Measurements from ENCODE around the gene CDH4.

The CDH4 gene

DNA sequence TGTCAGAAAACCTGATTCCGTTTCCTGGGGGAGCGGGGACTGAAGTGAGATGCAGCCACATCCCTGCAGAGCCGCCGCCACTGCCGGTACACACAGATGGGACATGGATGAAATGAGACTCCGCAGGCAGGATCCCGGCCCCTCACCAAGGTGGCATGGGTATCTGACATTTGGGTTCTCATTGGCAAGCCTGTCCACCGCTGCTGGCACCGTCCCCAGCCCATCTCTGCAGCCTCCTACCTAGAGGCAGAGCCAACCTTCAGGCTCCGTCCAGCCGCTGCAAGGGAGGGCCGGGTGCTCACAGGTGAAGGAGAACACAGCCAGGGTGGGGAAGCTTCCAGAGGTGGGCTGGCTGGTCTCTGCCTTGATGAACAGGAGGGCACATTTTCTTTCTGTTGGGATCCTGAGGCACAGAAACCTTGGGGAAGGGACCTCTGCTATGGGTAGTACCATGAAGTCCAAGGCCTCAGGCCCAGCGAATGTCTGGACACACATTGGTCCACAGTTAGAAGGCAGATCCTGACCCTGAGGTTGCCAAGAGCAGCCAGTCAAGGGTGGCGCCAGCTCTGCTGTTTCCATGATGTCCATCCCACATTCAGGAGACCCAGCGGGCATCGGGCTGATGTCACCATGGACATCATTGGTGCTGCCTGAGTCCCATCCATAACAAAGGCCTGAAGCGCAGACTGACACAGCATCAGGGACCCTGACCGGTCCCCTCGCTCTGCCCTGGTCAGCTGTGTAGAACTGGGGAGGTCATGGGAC, 636.2 kb downstream of the CDH4 start:
- H3K4me1 ChIP-seq (ENCODE audit: control insufficient read depth, insufficient read depth, low read length) = no peaks in the 10 kb centered on the region
- no peak overlapping the region for H3K4me3 ChIP-seq (ENCODE audit: low read depth, low read length)
- H3K9me3 ChIP-seq (ENCODE audit: control insufficient read depth, insufficient read depth, low read depth, low read length) = no peaks in the 10 kb centered on the region
- no peak overlapping the region for H3K27ac ChIP-seq (ENCODE audit: extremely low read depth, low read depth, low read length)
- H3K36me3 ChIP-seq (ENCODE audit: control insufficient read depth in 2 of 2, insufficient read depth in 1 of 2, low read length in 2 of 2) = no peaks in the 10 kb centered on the region
- POLR2A ChIA-PET = no interaction called here
- TF ChIP-seq ZNF747 (tag by site-specific recombination; IDR thresholded peaks at IDR 0.05) (no peak), ZNF701 (tag by site-specific recombination; IDR thresholded peaks at IDR 0.05) (no peak)
- TF ChIP-seq, protein P1, sequence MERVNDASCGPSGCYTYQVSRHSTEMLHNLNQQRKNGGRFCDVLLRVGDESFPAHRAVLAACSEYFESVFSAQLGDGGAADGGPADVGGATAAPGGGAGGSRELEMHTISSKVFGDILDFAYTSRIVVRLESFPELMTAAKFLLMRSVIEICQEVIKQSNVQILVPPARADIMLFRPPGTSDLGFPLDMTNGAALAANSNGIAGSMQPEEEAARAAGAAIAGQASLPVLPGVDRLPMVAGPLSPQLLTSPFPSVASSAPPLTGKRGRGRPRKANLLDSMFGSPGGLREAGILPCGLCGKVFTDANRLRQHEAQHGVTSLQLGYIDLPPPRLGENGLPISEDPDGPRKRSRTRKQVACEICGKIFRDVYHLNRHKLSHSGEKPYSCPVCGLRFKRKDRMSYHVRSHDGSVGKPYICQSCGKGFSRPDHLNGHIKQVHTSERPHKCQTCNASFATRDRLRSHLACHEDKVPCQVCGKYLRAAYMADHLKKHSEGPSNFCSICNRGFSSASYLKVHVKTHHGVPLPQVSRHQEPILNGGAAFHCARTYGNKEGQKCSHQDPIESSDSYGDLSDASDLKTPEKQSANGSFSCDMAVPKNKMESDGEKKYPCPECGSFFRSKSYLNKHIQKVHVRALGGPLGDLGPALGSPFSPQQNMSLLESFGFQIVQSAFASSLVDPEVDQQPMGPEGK (tag by site-specific recombination; IDR thresholded peaks at IDR 0.05) = no peak
- TF ChIP-seq, protein P2, sequence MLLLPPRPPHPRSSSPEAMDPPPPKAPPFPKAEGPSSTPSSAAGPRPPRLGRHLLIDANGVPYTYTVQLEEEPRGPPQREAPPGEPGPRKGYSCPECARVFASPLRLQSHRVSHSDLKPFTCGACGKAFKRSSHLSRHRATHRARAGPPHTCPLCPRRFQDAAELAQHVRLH (tag by site-specific recombination; IDR thresholded peaks at IDR 0.05) = no peak
- CTCF ChIA-PET = interaction anchor here (0.6 to 1.8 kb wide), 4 partner anchors 10 to 1863 kb away, joined by 3 to 5 read pairs (median 4); no protein-coding TSS in a partner anchor

DNA sequence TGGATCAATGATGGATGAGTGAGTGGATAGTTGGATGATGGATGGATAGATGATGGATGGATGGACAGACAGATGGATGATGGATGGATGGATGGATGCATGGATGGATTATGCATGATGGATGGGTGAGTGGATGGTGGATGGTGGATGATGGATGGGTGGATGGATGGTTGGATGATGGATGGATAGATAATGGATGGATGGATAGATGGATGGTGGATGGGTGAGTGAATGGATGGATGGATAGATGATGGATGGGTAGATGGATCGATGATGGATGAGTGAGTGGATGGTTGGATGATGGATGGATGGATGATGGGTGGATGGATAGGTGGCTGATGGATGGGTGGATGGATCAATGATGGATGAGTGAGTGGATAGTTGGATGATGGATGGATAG, 637.6 kb downstream of the CDH4 start:
- CTCF ChIA-PET = interaction anchor here (0.6 kb wide), 1 partner anchor 26 kb away, joined by 3 read pairs; no protein-coding TSS in a partner anchor
- no peak overlapping the region for H3K27ac ChIP-seq (ENCODE audit: extremely low read depth, low read depth, low read length)
- H3K4me1 ChIP-seq (ENCODE audit: control insufficient read depth, insufficient read depth, low read length) = no peaks in the 10 kb centered on the region
- no peaks in the 10 kb centered on the region for H3K36me3 ChIP-seq (ENCODE audit: control insufficient read depth in 2 of 2, insufficient read depth in 1 of 2, low read length in 2 of 2)
- no peaks in the 10 kb centered on the region for H3K9me3 ChIP-seq (ENCODE audit: control insufficient read depth, insufficient read depth, low read depth, low read length)
- POLR2A ChIA-PET = no interaction called here
- no peak overlapping the region for H3K4me3 ChIP-seq (ENCODE audit: low read depth, low read length)
- TF ChIP-seq ZNF629 (tag by site-specific recombination; IDR thresholded peaks at IDR 0.05) (no peak), ZNF529 (tag by site-specific recombination; IDR thresholded peaks at IDR 0.05; ENCODE audit: insufficient replicate concordance) (no peak), ZBTB20 (tag by site-specific recombination; IDR thresholded peaks at IDR 0.05) (no peak), ZNF37A (tag by site-specific recombination; IDR thresholded peaks at IDR 0.05) (no peak), ZNF302 (tag by site-specific recombination; IDR thresholded peaks at IDR 0.05; ENCODE audit: low read depth) (no peak), ZNF394 (tag by site-specific recombination; IDR thresholded peaks at IDR 0.05; ENCODE audit: borderline replicate concordance) (no peak), ZNF433 (tag by site-specific recombination; IDR thresholded peaks at IDR 0.05; ENCODE audit: low read depth) (no peak), PRDM1 (tag by site-specific recombination; IDR thresholded peaks at IDR 0.05) (no peak), ZBTB21 (tag by site-specific recombination; IDR thresholded peaks at IDR 0.05) (no peak), ZSCAN23 (tag by site-specific recombination; IDR thresholded peaks at IDR 0.05) (no peak), ZNF561 (tag by site-specific recombination; IDR thresholded peaks at IDR 0.05; ENCODE audit: borderline replicate concordance) (no peak)
- TF ChIP-seq, protein P2 (tag by site-specific recombination; IDR thresholded peaks at IDR 0.05) = no peak
- TF ChIP-seq, protein P3, sequence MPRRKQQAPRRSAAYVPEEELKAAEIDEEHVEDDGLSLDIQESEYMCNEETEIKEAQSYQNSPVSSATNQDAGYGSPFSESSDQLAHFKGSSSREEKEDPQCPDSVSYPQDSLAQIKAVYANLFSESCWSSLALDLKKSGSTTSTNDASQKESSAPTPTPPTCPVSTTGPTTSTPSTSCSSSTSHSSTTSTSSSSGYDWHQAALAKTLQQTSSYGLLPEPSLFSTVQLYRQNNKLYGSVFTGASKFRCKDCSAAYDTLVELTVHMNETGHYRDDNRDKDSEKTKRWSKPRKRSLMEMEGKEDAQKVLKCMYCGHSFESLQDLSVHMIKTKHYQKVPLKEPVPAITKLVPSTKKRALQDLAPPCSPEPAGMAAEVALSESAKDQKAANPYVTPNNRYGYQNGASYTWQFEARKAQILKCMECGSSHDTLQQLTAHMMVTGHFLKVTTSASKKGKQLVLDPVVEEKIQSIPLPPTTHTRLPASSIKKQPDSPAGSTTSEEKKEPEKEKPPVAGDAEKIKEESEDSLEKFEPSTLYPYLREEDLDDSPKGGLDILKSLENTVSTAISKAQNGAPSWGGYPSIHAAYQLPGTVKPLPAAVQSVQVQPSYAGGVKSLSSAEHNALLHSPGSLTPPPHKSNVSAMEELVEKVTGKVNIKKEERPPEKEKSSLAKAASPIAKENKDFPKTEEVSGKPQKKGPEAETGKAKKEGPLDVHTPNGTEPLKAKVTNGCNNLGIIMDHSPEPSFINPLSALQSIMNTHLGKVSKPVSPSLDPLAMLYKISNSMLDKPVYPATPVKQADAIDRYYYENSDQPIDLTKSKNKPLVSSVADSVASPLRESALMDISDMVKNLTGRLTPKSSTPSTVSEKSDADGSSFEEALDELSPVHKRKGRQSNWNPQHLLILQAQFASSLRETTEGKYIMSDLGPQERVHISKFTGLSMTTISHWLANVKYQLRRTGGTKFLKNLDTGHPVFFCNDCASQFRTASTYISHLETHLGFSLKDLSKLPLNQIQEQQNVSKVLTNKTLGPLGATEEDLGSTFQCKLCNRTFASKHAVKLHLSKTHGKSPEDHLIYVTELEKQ (tag by site-specific recombination; IDR thresholded peaks at IDR 0.05; ENCODE audit: borderline replicate concordance) = no peak
- TF ChIP-seq, protein P4, sequence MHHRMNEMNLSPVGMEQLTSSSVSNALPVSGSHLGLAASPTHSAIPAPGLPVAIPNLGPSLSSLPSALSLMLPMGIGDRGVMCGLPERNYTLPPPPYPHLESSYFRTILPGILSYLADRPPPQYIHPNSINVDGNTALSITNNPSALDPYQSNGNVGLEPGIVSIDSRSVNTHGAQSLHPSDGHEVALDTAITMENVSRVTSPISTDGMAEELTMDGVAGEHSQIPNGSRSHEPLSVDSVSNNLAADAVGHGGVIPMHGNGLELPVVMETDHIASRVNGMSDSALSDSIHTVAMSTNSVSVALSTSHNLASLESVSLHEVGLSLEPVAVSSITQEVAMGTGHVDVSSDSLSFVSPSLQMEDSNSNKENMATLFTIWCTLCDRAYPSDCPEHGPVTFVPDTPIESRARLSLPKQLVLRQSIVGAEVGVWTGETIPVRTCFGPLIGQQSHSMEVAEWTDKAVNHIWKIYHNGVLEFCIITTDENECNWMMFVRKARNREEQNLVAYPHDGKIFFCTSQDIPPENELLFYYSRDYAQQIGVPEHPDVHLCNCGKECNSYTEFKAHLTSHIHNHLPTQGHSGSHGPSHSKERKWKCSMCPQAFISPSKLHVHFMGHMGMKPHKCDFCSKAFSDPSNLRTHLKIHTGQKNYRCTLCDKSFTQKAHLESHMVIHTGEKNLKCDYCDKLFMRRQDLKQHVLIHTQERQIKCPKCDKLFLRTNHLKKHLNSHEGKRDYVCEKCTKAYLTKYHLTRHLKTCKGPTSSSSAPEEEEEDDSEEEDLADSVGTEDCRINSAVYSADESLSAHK (tag by site-specific recombination; IDR thresholded peaks at IDR 0.05) = no peak
- TF ChIP-seq, protein P5, sequence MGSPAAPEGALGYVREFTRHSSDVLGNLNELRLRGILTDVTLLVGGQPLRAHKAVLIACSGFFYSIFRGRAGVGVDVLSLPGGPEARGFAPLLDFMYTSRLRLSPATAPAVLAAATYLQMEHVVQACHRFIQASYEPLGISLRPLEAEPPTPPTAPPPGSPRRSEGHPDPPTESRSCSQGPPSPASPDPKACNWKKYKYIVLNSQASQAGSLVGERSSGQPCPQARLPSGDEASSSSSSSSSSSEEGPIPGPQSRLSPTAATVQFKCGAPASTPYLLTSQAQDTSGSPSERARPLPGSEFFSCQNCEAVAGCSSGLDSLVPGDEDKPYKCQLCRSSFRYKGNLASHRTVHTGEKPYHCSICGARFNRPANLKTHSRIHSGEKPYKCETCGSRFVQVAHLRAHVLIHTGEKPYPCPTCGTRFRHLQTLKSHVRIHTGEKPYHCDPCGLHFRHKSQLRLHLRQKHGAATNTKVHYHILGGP (tag by site-specific recombination; IDR thresholded peaks at IDR 0.05) = no peak
- TF ChIP-seq, protein P6, sequence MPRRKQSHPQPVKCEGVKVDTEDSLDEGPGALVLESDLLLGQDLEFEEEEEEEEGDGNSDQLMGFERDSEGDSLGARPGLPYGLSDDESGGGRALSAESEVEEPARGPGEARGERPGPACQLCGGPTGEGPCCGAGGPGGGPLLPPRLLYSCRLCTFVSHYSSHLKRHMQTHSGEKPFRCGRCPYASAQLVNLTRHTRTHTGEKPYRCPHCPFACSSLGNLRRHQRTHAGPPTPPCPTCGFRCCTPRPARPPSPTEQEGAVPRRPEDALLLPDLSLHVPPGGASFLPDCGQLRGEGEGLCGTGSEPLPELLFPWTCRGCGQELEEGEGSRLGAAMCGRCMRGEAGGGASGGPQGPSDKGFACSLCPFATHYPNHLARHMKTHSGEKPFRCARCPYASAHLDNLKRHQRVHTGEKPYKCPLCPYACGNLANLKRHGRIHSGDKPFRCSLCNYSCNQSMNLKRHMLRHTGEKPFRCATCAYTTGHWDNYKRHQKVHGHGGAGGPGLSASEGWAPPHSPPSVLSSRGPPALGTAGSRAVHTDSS (tag by site-specific recombination; IDR thresholded peaks at IDR 0.05) = no peak
- TF ChIP-seq, protein P7, sequence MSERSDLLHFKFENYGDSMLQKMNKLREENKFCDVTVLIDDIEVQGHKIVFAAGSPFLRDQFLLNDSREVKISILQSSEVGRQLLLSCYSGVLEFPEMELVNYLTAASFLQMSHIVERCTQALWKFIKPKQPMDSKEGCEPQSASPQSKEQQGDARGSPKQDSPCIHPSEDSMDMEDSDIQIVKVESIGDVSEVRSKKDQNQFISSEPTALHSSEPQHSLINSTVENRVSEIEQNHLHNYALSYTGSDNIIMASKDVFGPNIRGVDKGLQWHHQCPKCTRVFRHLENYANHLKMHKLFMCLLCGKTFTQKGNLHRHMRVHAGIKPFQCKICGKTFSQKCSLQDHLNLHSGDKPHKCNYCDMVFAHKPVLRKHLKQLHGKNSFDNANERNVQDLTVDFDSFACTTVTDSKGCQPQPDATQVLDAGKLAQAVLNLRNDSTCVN (tag by site-specific recombination; optimal IDR thresholded peaks at IDR 0.05) = peak; percentile 7
